Measurements from ENCODE around the gene MRPL23.
A peak's percentile ranks its signal among the peaks of the same experiment; 100 is the strongest.

MRPL23 gene

GRCh38 chr11:1946812-1947484 lies at the start of gene MRPL23:
Gene MRPL23, plus strand, starts transcription at chr11:1947332. Its CDS starts 31 bp downstream, at chr11:1947363.
- no peak for DNase-seq
- TF ChIP-seq GATA1 (IDR thresholded peaks at IDR 0.05; ENCODE audit: low read depth, low read length) (no peak), POLR2A (IDR thresholded peaks at IDR 0.05; ENCODE audit: low read length) (no peak)

DNA sequence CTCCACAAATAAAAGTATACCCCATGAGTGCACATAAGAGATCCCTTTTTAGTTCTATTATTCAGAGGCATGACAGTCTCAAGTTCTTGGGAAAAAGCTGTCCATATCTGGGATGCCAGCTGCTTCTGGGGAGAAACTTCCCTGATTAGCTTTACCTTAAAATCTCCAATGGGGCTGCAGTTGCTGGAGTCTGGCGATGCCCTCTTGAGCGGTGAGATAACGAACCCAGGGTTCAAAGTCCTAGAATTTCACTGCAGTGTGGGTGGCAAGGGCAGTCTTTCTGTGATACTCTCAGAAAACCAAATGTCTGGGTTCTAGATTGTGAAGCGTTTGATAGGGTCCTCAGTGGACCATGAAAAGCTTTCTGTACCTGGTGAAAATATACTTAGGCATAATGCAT lies 48.0 kb upstream of the MRPL23 start:
- TF ChIP-seq GATA1 (IDR thresholded peaks at IDR 0.05; ENCODE audit: low read depth, low read length) (no peak), POLR2A (IDR thresholded peaks at IDR 0.05; ENCODE audit: low read length) (no peak)
- peak; percentile 17 to 35 for DNase-seq

DNA sequence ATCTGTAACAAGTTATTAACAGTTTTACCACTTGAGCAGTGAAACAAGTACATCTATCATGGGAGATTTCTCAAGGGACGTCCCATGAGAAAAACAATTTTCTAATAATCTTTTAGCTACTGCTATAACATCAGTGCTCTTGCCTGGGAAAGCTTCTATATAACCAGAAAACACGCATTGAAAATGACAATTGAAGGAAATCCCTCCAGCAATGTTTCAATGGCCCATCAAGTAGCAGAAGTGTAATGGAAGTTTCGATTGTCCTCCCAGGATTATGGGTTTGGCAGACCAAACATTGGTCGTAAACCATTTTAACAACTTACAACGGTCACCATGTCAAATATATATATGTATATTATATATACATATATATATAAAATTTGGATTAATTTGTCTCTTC lies 47.4 kb upstream of the MRPL23 start:
- TF ChIP-seq GATA1 (IDR thresholded peaks at IDR 0.05; ENCODE audit: low read depth, low read length) (no peak), POLR2A (IDR thresholded peaks at IDR 0.05; ENCODE audit: low read length) (no peak)

GRCh38 chr11:1906181-1906580 lies 41.0 kb upstream of the MRPL23 start:
- TF ChIP-seq POLR2A (IDR thresholded peaks at IDR 0.05; ENCODE audit: low read length), result no peak
- TF ChIP-seq GATA1 (IDR thresholded peaks at IDR 0.05; ENCODE audit: low read depth, low read length), result no peak
- no peak for DNase-seq

More for the DNA sequence above, 47.4 kb upstream of the MRPL23 start:
- no peak for DNase-seq

DNA sequence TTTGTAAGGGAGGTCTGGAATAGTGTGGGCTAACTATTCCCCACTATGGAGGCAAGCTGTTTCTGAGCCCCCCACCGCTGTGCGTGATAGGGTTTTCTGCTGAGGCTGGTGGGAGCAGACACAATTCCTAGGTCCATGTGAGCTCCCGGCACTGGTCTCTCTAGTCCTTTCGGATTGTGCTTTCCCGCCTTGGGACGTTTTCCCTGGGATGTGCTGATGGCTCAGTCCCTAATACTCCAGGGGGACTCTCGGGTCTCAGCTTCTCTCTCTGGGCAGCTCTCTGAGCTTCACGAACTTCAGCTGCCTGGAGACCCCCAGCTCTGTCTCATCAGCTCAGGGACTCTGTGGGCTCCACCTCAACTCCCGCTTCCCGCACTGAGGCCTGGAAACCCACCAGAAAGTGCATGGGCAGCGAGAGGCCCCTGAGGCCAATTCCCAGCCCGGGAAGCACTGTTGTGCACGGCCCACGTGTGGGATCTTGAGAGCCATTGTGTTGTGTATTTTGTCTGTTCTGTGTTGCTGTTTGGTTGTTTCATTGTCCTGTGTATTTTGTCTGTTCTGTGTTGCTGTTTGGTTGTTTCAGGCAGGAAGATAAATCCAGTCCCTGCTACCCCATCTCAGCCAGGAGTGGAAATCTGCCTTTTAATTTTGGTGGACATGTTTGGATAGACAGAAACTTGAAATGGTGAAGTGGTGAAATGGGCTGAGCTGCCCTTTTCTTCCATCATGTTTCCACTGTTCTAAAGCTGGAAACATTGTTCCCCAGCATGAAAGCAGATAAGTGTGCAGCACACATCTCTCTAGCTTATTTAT lies 40.3 kb upstream of the MRPL23 start:
- TF ChIP-seq GATA1 (IDR thresholded peaks at IDR 0.05; ENCODE audit: low read depth, low read length) (no peak), POLR2A (IDR thresholded peaks at IDR 0.05; ENCODE audit: low read length) (no peak)
- no peak for DNase-seq

- DNase-seq, result no peak
- TF ChIP-seq GATA1 (IDR thresholded peaks at IDR 0.05; ENCODE audit: low read depth, low read length) (no peak), POLR2A (IDR thresholded peaks at IDR 0.05; ENCODE audit: low read length) (no peak)
Observed at GRCh38 chr11:1908618-1909017, 38.5 kb upstream of the MRPL23 start.

DNA sequence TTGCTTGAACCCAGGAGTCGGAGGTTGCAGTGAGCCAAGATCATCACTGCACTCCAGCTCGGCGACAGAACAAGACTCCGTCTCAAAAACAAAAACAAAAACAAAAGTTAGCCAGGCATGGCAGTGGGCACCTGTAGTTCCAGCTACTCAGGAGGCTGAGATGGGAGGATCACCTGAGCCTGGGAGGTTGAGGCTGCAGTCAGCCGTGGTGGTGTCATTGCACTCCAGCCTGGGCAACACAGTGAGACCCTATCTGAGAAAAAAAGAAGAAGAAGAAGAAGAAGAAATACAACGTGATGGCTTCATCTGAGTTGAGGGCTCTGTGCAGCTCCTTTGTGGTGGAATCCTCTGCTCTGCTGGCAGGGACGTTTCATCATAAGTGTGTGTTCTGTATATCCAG lies 37.6 kb upstream of the MRPL23 start:
- TF ChIP-seq POLR2A (IDR thresholded peaks at IDR 0.05; ENCODE audit: low read length) (no peak), GATA1 (IDR thresholded peaks at IDR 0.05; ENCODE audit: low read depth, low read length) (no peak)
- DNase-seq, result no peak

DNA sequence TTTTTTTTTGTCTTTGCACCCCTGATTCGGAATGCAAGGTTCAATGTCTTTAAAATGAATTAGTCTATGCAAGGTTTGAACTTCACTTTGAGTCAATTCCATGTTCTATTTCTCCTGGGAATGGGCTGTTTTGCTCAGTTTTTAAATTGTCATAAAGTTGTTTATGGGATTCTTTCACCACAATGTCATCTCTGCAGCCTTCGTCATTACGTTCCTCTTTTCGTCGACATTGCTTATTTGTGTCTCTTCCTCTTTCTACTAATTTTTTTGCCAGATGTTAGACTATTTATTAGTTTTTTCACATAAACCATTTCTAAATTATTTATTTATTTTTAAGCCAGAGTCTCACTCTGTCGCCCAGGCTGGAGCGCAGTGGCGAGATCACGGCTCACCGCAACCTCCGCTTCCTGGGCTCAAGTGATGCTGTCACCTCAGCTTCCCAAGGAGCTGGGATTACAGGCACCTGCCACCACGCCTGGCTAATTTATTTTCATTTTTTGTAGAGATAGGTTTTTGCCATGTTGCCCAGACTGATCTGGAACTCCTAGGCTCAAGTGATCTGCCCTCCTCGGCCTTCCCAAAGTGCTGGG lies 34.7 kb upstream of the MRPL23 start:
- TF ChIP-seq POLR2A (IDR thresholded peaks at IDR 0.05; ENCODE audit: low read length), result no peak
- TF ChIP-seq GATA1 (IDR thresholded peaks at IDR 0.05; ENCODE audit: low read depth, low read length), result no peak
- no peak for DNase-seq

DNA sequence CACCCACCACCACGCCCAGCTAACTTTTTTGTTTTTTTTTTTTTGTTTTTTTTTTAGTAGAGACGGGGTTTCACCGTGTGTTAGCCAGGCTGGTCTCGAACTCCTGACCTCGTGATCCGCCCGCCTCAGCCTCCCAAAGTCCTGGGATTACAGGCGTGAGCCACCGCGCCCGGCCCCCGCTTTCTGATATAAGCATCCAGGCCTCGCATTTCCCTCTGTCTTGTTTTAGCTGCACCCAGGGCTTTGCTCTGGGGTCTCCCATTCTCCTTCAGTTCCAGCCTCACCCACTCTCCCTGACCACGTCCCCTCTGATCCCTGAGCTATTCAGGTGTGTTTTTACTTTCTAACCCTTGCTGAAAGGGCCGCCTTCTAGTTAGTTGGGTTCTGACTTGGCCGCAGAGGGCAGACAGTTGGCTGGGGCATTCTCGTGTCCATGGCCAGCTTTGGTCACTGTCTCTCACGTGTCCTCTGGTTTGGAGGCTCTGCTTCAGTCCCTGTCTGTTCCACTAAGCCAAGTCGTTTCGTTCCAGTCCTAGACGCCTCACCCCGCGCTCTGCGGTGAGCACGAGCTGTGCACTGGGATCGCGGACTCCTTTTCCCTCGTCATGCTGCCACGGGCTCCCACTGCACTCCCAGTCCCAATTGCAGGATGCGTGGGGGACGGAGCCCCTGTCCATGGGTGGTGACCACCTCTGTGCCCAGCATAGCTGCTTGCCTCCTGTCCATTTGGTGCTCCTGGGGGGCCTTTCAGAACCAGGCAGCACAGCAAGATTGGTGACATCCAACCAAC lies 33.7 kb upstream of the MRPL23 start:
- DNase-seq, result no peak

DNA sequence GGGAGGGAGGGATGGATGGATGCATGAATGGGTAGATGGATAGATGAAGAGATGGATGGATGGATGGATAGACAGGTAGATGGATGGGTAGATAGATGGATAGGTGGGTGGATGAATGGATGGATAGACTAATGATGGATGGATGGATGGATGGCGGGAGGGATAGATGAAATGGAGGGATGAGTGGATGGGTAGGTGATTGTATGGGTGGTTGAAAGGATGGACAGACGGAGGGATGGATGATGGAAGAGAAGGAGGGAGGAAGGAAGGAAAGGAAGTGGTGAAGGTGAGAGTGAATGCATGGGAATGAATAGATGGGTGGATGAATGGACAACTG lies 31.4 kb upstream of the MRPL23 start:
- DNase-seq, result no peak
- TF ChIP-seq POLR2A (IDR thresholded peaks at IDR 0.05; ENCODE audit: low read length) (no peak), GATA1 (IDR thresholded peaks at IDR 0.05; ENCODE audit: low read depth, low read length) (no peak)

More for the DNA sequence above, 33.7 kb upstream of the MRPL23 start:
- TF ChIP-seq POLR2A (IDR thresholded peaks at IDR 0.05; ENCODE audit: low read length) (no peak), GATA1 (IDR thresholded peaks at IDR 0.05; ENCODE audit: low read depth, low read length) (no peak)

DNA sequence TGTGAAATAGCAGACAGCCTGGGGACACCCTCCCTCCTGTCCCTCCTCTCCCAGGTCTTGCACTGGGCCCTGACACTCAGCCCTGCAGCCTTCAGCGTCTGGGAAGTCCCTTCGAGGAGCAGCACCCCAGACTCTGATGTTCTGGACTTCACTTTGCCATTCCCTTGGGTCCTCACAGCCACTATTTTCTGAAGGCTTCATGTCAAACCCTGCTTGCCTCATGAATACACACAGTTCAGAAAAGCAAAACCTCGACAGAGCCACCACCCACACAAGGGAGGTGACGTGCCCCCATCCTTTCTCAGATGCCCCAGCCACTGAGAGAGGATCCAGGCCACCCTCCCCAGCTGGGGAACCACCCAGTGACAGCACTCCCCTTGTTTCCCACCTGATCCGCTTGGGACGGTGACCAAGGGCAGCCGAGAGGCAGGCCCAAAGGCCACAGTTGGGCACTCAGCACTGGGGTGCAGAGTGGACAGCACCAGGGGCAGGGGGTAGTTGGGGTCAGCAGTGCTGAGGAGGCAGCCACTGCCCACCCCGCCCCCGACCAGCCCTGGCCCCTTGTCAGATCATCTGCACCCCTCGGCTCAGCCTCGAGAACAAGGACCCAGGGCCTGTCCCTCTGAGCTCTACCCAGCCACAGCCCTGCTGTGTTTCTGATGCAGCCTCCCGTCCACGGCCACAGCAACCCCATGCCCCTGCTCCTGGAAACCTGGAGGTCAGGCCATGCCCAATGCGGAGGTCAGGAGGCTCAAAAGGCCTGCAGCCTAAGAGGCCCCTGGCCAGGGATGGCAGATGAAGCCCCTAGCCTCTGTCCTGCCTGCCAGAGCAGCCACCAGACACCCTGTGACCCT lies 30.8 kb upstream of the MRPL23 start:
- TF ChIP-seq POLR2A (IDR thresholded peaks at IDR 0.05; ENCODE audit: low read length) (no peak), GATA1 (IDR thresholded peaks at IDR 0.05; ENCODE audit: low read depth, low read length) (no peak)
- no peak for DNase-seq

GRCh38 chr11:1916986-1917522 lies 30.1 kb upstream of the MRPL23 start:
- DNase-seq, result no peak
- TF ChIP-seq GATA1 (IDR thresholded peaks at IDR 0.05; ENCODE audit: low read depth, low read length) (no peak), POLR2A (IDR thresholded peaks at IDR 0.05; ENCODE audit: low read length) (no peak)

All from erythroblast (primary cell).